Immature natural killer cell (primary cell): ENCODE data around the gene ELF2. TPM values are rescaled to one million over a fixed set of nuclear protein-coding genes. Genes with fewer than 3 reads are reported as not detected.
"Not testable (repeated sequence)": the region's sequence is repeated elsewhere in the genome, so short reads cannot be mapped to it uniquely, and the experiment has no call there.

Source experiments
- DNase-seq, 3 donors: peaks; one replicate each; pipeline ENCODE4 v3.0.0; 2022; ENCODE audit warnings: mixed read lengths in 1 of 3
- H3K27ac Mint-ChIP-seq, 6 donors: one replicate each; pipeline ENCODE4 v1.8.0; 2020; ENCODE audit warnings: mixed read lengths in 6 of 6, mild to moderate bottlenecking in 5 of 6, inconsistent platforms in 4 of 6, moderate library complexity in 3 of 6
- H3K27me3 Mint-ChIP-seq, 3 donors: one replicate each; pipeline ENCODE4 v1.8.0; 2020 to 2021; ENCODE audit warnings: low read depth in 3 of 3, mild to moderate bottlenecking in 3 of 3, mixed read lengths in 3 of 3, moderate library complexity in 3 of 3, inconsistent platforms in 1 of 3
- H3K36me3 Mint-ChIP-seq, 3 donors: one replicate each; pipeline ENCODE4 v1.8.0; 2020; ENCODE audit warnings: mixed read lengths in 3 of 3, inconsistent platforms in 2 of 3, mild to moderate bottlenecking in 2 of 3
- H3K4me1 Mint-ChIP-seq, 2 donors: one replicate each; pipeline ENCODE4 v1.8.0; 2020; ENCODE audit warnings: inconsistent platforms in 2 of 2, mild to moderate bottlenecking in 2 of 2, mixed read lengths in 2 of 2, moderate library complexity in 1 of 2
- H3K4me3 Mint-ChIP-seq, 5 donors: one replicate each; pipeline ENCODE4 v1.8.0; 2020; ENCODE audit warnings: mild to moderate bottlenecking in 5 of 5, mixed read lengths in 5 of 5, inconsistent platforms in 3 of 5, moderate library complexity in 3 of 5
- H3K9me3 Mint-ChIP-seq, 6 donors: one replicate each; pipeline ENCODE4 v1.8.0; 2020; ENCODE audit warnings: mild to moderate bottlenecking in 6 of 6, mixed read lengths in 6 of 6, inconsistent platforms in 4 of 6, moderate library complexity in 3 of 6
- polyA plus RNA-seq, 3 donors: library from polyadenylated mRNA; unstranded; fragments of 300-500 nt; fragmentation: Illumina TruSeq; gene quantifications; one replicate each; pipeline ENCODE4 v1.2.3, GENCODE V29; 2021

The ELF2 gene
- polyA plus RNA-seq, 3 donors from 2014 or later, result 35.9 to 45.7 (median 38.8) TPM

DNA sequence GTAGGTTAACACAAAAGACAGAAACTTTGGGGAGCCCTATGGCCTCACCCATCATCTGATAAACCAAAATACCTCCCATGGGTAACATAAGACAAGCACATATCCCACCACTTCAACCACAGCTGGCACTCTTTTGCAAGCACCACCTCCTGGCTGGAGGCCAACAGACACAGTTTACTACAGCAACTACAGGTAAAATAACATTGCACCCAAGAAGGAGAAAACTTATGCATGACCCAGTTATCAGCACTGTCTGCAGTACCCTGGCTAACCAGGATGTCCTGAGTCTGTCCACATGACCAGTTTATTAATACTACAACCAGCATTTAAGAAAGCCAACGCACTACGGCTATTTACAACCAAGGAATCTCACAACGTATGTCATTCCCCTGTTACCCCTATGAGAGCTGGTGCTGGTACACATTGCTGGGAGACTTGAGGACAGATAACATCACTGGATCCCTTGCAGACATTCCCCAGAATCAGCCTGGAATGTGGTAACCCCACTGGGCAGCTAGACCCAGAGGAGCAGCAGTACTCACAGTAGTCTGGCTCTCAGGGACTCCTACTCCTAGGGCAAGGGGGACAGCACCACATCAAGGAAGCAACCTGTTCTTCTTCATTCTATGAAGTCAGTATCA lies 32.0 kb downstream of the ELF2 start:
- Mint-ChIP-seq H3K27ac (peak overlapping the region in 2 of 6 donors; percentile 36 to 59), H3K27me3 (no peaks in the 10 kb centered on the region), H3K4me1 (peaks cover 48 to 68% of the 10 kb centered on the region in 2 donors), H3K36me3 (peaks cover 0 to 5% (median 3%) of the 10 kb centered on the region in 3 donors), H3K4me3 (peak overlapping the region in 1 of 5 donors; percentile 26), H3K9me3 (peaks cover 0 to 4% (median 0%) of the 10 kb centered on the region in 6 donors)
- DNase-seq, result peak in 1 of 3 donors; percentile 2

DNA sequence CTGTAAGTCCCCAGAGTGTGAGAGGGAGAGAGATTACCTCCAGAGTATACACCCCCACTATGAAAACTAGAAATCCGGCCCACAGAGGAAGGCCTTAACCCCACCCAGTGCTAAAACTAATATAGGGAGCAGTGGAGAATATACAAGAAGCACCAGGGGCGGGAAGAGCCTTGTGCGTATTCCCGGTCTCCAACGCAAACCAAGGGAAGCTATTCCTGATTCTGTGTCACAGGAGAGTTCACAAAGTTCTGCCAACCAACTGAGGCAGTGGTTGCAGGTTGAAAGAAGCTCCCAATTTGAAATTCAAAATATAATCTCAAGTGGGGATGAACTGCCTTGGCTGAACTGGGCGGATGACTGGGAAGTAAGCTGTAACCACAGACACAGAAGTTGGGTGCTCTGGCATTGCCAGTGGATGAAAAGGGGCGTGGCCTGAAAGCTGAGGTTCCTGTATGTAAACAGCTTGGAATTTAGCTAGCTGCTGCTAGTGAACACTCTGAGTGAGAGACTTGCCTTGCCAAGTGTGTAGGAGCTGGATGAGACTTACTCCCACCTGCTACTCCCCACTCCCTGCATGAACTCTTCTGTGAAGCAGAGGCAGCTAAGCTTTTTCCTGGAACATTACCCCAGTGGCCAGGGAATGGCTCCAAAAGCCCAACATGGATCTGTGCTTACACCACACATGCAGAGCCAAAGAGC lies 32.7 kb downstream of the ELF2 start:
- no peak overlapping the region for H3K4me3 Mint-ChIP-seq
- no peak for DNase-seq
- H3K36me3 Mint-ChIP-seq, result peaks cover 0 to 5% (median 3%) of the 10 kb centered on the region in 3 donors
- H3K9me3 Mint-ChIP-seq, result peaks cover 0 to 4% (median 0%) of the 10 kb centered on the region in 6 donors
- H3K27me3 Mint-ChIP-seq, result no peaks in the 10 kb centered on the region
- H3K27ac Mint-ChIP-seq, result no peak overlapping the region
- peaks cover 48 to 68% of the 10 kb centered on the region in 2 donors for H3K4me1 Mint-ChIP-seq

DNA sequence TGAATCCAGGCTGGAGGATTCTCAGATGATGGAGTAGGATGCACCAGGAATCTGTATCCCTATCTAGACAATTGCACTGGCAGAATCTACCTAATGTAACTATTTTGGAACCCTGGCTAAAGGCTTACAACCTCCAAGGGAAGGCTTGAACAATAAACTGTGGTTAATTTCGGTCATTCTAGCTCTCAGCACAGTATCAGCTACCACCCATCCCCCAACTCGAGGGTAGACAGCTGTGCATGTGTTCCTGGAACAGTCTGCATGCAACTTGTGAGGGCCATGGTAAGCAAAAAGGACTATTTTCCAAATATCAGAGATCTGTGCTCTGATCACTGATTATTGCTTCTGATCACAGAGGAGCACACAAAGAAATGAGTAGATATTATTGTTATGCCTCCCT lies 34.0 kb downstream of the ELF2 start:
- H3K4me1 Mint-ChIP-seq, result peaks cover 48 to 62% of the 10 kb centered on the region in 2 donors
- DNase-seq, result no peak
- H3K9me3 Mint-ChIP-seq, result peaks cover 0 to 4% (median 0%) of the 10 kb centered on the region in 6 donors
- no peak overlapping the region for H3K4me3 Mint-ChIP-seq
- no peaks in the 10 kb centered on the region for H3K27me3 Mint-ChIP-seq
- peaks cover 0 to 5% (median 3%) of the 10 kb centered on the region in 3 donors for H3K36me3 Mint-ChIP-seq
- no peak overlapping the region for H3K27ac Mint-ChIP-seq

DNA sequence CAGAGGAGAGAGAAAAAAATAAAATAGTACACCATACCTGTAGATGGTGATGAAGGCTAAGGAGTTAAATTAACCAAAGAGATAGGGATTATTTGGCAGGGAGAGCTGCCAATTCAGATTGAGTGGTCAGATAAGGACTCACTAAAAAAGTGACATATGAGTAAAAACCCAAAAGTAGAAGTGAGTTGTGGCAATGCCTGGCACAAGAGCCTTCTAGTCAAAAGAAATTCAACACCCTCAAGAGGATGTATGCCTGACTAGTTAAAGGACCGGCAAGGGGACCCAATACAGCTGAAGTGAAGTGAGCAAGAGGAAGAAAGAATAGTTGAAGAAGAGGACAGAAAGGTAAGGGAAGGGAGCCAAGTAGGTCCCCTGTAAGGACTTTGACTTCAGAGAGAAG lies 34.9 kb downstream of the ELF2 start:
- Mint-ChIP-seq H3K27me3 (no peaks in the 10 kb centered on the region), H3K27ac (peak overlapping the region in 1 of 6 donors; percentile 22), H3K9me3 (peaks cover 0 to 4% (median 0%) of the 10 kb centered on the region in 6 donors), H3K4me3 (no peak overlapping the region), H3K4me1 (peaks cover 46 to 60% of the 10 kb centered on the region in 2 donors), H3K36me3 (peaks cover 3 to 5% (median 5%) of the 10 kb centered on the region in 3 donors)
- no peak for DNase-seq

DNA sequence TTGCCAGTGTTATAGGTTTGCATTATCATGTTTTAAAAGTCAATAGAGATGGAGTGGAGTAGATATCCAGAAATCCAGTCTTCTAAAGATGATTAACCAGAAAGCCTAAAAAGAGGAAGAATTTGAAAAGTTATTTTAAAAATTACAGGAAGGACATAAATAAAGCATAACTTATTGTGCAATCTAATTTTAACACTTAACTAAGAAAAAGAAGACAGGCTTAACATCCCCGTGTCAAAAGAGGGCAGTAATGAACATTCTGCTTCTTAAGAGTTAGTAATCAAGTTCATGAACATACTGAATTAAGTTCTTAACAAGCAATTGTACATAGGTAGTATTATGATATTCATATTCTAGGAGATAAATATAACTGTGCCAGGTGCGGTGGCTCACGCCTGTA lies 39.3 kb downstream of the ELF2 start:
- Mint-ChIP-seq H3K27me3 (no peaks in the 10 kb centered on the region), H3K27ac (no peak overlapping the region), H3K9me3 (no peaks in the 10 kb centered on the region), H3K4me1 (peaks cover 12 to 23% of the 10 kb centered on the region in 2 donors), H3K36me3 (peaks cover 0 to 19% (median 8%) of the 10 kb centered on the region in 3 donors), H3K4me3 (no peak overlapping the region)
- no peak for DNase-seq

DNA sequence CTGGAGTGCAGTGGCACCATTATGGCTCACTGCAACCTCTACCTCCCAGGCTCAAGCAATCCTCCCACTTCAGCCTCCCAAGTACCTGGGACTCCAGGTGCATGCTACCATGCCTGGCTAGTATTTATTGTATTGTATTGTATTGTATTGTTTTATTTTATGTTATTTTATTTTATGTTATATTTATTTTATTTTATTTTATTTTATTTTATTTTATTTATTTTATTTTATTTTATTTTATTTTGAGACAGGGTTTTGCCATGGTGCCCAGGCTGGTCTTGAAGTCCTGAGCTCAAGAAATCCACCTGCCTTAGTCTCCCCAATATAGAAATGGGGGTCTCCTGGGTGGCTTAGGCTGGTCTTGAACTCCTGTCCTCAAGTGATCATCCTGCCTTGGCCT lies 42.6 kb downstream of the ELF2 start:
- Mint-ChIP-seq H3K36me3 (peaks cover 0 to 23% (median 14%) of the 10 kb centered on the region in 3 donors), H3K27ac (no peak overlapping the region), H3K9me3 (no peaks in the 10 kb centered on the region), H3K4me1 (no peaks in the 10 kb centered on the region), H3K27me3 (peaks cover 0 to 3% (median 0%) of the 10 kb centered on the region in 3 donors), H3K4me3 (no peak overlapping the region)
- DNase-seq, result no peak

DNA sequence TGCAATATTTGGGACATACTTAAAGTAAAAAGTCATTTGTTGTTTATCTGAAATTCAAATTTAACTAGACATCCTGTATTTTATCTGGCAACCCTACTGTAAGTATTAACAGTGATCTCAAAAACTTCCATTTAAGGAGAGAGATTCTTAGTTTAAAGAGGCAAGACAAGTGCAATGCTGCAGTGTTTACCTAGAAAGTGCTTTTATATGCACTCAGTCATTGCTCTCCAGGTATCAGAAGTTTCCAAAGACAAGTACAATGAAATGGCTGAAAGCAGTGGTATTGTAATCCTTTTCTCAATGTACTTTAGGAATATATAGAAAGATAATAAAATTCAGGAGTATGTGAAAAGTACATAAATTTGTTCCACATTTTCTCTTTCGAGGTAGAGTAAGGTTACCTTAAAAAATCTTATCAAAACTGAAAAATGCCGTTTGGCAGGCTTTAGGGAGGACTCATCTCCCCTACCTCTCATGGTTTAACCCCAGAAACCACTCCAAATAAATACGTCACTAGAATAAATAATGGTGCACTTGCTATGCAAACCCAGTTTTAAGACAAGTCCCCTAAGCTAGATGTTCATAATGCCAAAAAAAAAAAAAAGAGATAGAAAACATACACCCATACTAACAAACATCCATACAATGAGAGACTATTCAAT lies 45.7 kb downstream of the ELF2 start:
- peaks cover 0 to 28% (median 15%) of the 10 kb centered on the region in 3 donors for H3K36me3 Mint-ChIP-seq
- no peaks in the 10 kb centered on the region for H3K9me3 Mint-ChIP-seq
- H3K4me1 Mint-ChIP-seq, result no peaks in the 10 kb centered on the region
- H3K27ac Mint-ChIP-seq, result no peak overlapping the region
- peaks cover 0 to 3% (median 0%) of the 10 kb centered on the region in 3 donors for H3K27me3 Mint-ChIP-seq
- DNase-seq, result no peak
- no peak overlapping the region for H3K4me3 Mint-ChIP-seq

DNA sequence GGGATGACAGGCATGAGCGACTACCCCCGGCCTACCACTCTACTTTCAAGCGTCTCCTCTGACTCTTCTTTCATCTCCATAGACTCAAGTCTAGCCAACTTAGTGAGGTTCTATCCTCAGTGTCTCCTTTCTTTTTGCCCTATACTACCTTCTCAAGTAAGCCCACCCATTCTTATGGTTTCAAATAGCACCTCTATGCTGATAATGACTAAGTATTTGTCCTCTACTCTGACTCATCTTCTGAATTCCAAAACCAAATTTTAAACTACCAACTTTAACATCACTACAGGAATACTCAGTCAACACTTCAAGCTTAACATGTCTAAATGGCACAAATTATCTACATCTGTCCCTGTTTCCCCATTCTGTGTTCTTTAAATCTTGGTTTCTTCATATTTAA lies 47.8 kb downstream of the ELF2 start:
- Mint-ChIP-seq H3K4me3 (no peak overlapping the region), H3K9me3 (no peaks in the 10 kb centered on the region), H3K27ac (no peak overlapping the region), H3K27me3 (peaks cover 0 to 3% (median 0%) of the 10 kb centered on the region in 3 donors), H3K36me3 (peaks cover 0 to 18% (median 11%) of the 10 kb centered on the region in 3 donors), H3K4me1 (no peaks in the 10 kb centered on the region)
- DNase-seq, result no peak

DNA sequence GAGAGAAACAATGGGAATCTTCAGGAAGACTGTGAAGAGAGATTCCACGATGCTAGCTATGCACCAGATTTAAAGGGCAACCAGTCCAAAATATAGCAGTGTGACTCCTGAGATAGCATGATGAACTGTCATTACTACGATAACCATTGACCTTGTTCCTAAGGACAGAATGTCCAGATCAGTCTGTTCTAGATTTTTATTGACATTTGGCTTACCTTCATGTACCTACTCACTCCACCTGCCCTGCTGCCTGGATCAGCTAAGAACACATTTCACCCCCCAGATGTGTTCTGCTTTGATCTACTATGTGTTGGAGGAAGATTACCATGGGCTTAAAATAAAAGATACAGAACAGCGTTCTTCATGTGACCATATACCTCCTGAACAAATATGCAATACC lies 50.1 kb downstream of the ELF2 start:
- no peak overlapping the region for H3K27ac Mint-ChIP-seq
- no peaks in the 10 kb centered on the region for H3K27me3 Mint-ChIP-seq
- no peaks in the 10 kb centered on the region for H3K4me1 Mint-ChIP-seq
- H3K4me3 Mint-ChIP-seq, result no peak overlapping the region
- H3K36me3 Mint-ChIP-seq, result peaks cover 0 to 12% (median 5%) of the 10 kb centered on the region in 3 donors
- DNase-seq, result no peak
- no peaks in the 10 kb centered on the region for H3K9me3 Mint-ChIP-seq

DNA sequence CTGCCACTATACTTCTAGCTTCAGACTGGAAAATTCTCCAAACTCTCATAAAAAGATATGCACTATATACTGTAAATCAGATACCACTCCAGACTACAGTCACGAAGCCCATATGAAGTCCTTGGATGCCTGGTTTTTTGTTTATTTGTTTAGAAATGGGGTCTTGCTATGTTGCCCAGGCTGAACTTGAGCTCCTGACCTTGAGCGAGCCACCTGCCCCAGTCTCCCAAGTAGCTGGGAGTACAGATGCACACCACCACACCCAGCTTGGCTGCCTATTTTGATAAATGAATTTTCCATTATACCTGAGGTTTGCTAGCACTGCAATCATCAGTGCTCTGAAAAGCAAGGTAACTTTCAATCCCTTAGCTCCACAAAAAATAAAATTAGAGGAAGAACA lies 53.1 kb downstream of the ELF2 start:
- H3K9me3 Mint-ChIP-seq, result no peaks in the 10 kb centered on the region
- DNase-seq, result no peak
- H3K36me3 Mint-ChIP-seq, result peaks cover 0 to 7% (median under 1%) of the 10 kb centered on the region in 3 donors
- no peak overlapping the region for H3K4me3 Mint-ChIP-seq
- no peaks in the 10 kb centered on the region for H3K4me1 Mint-ChIP-seq
- H3K27me3 Mint-ChIP-seq, result peaks cover 0 to 2% (median 0%) of the 10 kb centered on the region in 3 donors
- H3K27ac Mint-ChIP-seq, result no peak overlapping the region

DNA sequence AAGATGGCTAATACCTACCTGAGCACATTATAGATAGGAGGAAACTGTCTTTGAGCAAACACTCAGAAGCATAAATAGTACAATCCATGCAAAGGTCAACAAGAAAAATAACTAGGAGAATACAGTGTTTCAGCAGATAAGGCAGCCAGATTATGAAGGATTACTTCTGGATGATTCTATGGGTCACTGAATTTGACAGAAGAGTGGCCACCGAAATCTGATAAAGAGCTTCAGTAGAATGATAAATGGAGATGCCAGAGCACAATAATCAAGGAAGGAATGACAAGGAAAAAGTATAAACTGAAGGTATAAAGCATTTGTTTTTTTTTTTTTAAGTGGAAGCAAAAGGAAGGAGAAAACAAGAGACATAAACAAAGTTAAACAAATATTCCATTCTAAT lies 58.7 kb downstream of the ELF2 start:
- peaks cover 0 to 2% (median 0%) of the 10 kb centered on the region in 3 donors for H3K27me3 Mint-ChIP-seq
- no peak overlapping the region for H3K27ac Mint-ChIP-seq
- H3K36me3 Mint-ChIP-seq, result peaks cover 0 to 8% (median 3%) of the 10 kb centered on the region in 3 donors
- H3K9me3 Mint-ChIP-seq, result no peaks in the 10 kb centered on the region
- no peak for DNase-seq
- no peaks in the 10 kb centered on the region for H3K4me1 Mint-ChIP-seq
- no peak overlapping the region for H3K4me3 Mint-ChIP-seq

DNA sequence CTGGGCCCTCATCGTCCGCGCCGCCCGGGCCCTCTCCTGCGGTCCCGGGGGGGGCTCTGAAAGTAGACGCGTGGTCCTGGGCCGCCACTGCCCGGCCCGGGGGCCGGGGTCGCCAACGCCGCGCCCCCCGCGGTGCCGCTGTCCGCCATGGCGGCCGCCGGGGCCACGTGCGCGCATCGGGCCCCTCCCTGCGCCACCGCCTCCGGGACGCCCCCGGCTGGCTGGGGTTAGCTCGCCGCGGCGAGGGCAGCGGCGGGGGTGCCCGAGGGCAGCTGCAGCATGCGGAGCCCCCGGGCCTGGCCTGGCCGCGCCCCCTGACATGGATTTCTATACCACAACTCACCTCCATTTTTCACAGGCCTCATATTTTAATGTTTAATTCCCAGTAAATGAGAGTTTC lies 61.8 kb downstream of the ELF2 start:
- Mint-ChIP-seq H3K4me3 (no peak overlapping the region), H3K36me3 (peaks cover 0 to 10% (median 3%) of the 10 kb centered on the region in 3 donors), H3K4me1 (no peaks in the 10 kb centered on the region), H3K9me3 (no peaks in the 10 kb centered on the region), H3K27me3 (peaks cover 0 to 2% (median 0%) of the 10 kb centered on the region in 3 donors), H3K27ac (no peak overlapping the region)
- DNase-seq, result no peak

DNA sequence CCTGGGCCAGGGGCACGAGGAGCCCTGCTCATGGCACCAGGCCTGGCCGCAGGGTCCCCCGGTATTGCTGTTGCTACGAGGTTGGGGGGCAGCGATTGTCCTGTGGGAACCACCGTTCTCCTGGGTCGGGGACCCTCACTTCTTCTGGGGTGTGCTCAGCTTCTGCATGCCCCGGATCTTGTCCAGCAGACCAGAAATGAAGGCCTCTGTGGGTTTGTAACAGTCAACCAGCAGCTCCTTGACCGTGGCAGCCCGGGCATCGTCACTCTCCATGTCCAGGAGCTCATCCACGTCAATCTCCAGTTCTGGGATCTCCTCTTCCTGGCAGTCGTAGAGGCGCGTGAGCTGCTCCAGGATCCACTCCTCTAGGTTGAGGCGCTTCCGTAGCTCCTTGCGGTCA lies 62.2 kb downstream of the ELF2 start:
- H3K4me1 Mint-ChIP-seq, DNase-seq, H3K27me3 Mint-ChIP-seq, H3K9me3 Mint-ChIP-seq, H3K27ac Mint-ChIP-seq, H3K4me3 Mint-ChIP-seq: not testable (repeated sequence)
- H3K36me3 Mint-ChIP-seq, result peaks cover 0 to 10% (median 3%) of the 10 kb centered on the region in 3 donors

DNA sequence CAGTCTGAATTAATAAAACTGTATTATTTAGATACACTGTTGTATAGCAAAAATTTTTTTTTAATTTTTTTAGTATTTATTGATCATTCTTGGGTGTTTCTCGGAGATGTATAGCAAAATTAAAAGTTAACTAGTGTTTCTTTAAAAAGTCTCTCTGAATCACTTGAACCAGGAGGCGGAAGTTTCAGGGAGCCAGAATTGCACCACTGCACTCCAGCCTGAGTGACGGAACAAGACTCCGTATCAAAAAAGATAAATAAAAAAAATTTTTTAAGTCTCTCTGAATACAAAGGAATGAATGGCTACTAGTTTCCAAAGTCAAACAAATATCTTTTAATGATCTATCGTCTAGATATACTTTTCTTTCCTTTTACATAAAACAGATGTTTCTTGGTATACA lies 64.4 kb downstream of the ELF2 start:
- no peak overlapping the region for H3K27ac Mint-ChIP-seq
- peaks cover 0 to 1% (median 0%) of the 10 kb centered on the region in 3 donors for H3K27me3 Mint-ChIP-seq
- H3K4me3 Mint-ChIP-seq, result no peak overlapping the region
- no peak for DNase-seq
- H3K36me3 Mint-ChIP-seq, result peaks cover 0 to 10% (median 3%) of the 10 kb centered on the region in 3 donors
- no peaks in the 10 kb centered on the region for H3K9me3 Mint-ChIP-seq
- no peaks in the 10 kb centered on the region for H3K4me1 Mint-ChIP-seq
